Duodenal mucosa (tissue), 2 donors: ENCODE results near the gene CABLES2.
A peak's percentile ranks its signal among the peaks of the same experiment; 100 is the strongest.

Source experiments
- H3K27ac ChIP-seq: one replicate; pipeline ENCODE4 v1.7.0; 2013; ENCODE audit warnings: low read depth, low read length
- H3K27me3 ChIP-seq, 2 donors: one replicate each; pipeline ENCODE4 v1.7.0; 2013; ENCODE audit warnings: low read length in 2 of 2, control low read depth in 1 of 2; ENCODE audit not compliant: insufficient read depth in 2 of 2, control insufficient read depth in 1 of 2
- H3K36me3 ChIP-seq, 2 donors: one replicate each; pipeline ENCODE4 v1.7.0; 2013; ENCODE audit warnings: low read length in 2 of 2, control low read depth in 1 of 2; ENCODE audit not compliant: insufficient read depth in 2 of 2, control insufficient read depth in 1 of 2
- H3K4me1 ChIP-seq, 2 donors: one replicate each; pipeline ENCODE4 v1.7.0; 2013; ENCODE audit warnings: low read length in 2 of 2, control low read depth in 1 of 2; ENCODE audit not compliant: insufficient read depth in 2 of 2, control insufficient read depth in 1 of 2
- H3K4me3 ChIP-seq, 2 donors: one replicate each; pipeline ENCODE4 v1.7.0; 2013; ENCODE audit warnings: low read length in 2 of 2, low read depth in 1 of 2
- H3K9ac ChIP-seq, 2 donors: one replicate each; pipeline ENCODE4 v1.7.0; 2013; ENCODE audit warnings: low read length in 2 of 2, low read depth in 1 of 2
- H3K9me3 ChIP-seq, 2 donors: one replicate each; pipeline ENCODE4 v1.7.0; 2013; ENCODE audit warnings: low read length in 2 of 2, control low read depth in 1 of 2; ENCODE audit not compliant: control insufficient read depth in 1 of 2

The CABLES2 gene

GRCh38 chr20:62388839-62389600, 18.1 kb downstream of the CABLES2 start:
- Histone ChIP-seq H3K27me3 (no peaks in the 10 kb centered on the region), H3K4me3 (no peak overlapping the region), H3K9me3 (no peaks in the 10 kb centered on the region), H3K36me3 (peaks cover 19 to 49% of the 10 kb centered on the region in 2 donors), H3K4me1 (peaks cover 13 to 27% of the 10 kb centered on the region in 2 donors), H3K9ac (peak overlapping the region; percentile 4 to 96), H3K27ac (no peak overlapping the region)

DNA sequence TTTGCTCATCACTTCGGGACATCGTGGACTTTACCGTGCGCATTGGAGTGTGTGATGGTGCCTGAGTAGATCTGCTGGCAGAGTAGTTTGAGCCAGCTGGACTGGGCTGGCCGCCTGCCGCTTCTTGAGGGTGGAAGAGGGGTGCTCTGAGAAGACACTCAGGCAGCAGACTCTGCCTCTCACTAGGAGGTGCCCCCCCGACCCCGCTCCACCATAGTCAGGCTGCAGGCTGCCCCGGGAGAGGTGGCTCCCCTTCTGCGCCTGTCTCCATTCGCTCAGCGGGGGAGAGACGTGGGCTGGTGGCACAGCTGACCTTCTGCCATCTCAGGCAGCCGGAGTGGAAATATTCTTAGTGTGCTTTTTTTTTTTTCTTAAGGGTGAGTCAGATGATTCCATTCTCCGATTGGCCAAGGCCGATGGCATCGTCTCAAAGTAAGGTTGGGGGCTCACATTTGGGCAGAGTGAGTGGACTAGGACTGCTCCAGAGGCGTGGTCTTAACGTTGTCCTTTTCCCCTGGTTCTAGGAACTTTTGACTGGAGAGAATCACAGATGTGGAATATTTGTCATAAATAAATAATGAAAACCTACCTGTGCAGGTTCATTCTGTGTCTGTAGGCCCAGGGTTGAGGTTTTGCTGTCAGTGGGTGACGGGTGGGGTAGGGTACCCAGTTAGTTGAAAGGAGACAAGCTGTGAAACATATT, 19.0 kb downstream of the CABLES2 start:
- Histone ChIP-seq H3K36me3 (peaks cover 19 to 48% of the 10 kb centered on the region in 2 donors), H3K27me3 (no peaks in the 10 kb centered on the region), H3K27ac (no peak overlapping the region), H3K4me3 (peak overlapping the region; percentile 99 to 100), H3K9me3 (no peaks in the 10 kb centered on the region), H3K4me1 (peaks cover 13 to 27% of the 10 kb centered on the region in 2 donors), H3K9ac (peak overlapping the region; percentile 95 to 96)

DNA sequence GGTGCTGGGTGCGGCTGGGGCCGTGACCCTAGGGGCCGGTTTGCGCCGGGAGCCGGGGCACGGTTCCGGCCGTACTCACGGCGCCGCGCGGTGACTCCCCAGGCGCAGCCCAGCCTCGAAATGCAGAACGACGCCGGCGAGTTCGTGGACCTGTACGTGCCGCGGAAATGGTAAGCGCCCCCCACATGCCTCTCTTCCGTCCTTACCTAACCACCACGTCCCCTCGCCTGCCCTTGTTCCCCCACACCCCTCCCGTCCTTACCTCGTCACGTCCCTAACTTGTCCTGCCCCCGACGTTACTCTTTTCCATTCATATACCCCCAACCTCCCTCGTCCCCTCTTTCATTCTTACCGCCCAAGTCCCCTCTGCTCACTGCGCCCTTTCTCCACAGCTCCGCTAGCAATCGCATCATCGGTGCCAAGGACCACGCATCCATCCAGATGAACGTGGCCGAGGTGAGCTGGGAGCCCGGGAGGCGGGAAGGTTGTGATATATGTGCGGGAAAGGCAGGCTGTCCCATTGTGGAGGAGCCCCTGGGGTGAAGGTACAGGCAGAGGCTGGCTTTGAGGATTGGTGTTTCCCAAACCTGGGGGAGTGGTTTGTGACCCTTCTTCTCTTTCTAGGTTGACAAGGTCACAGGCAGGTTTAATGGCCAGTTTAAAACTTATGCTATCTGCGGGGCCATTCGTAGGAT, 19.7 kb downstream of the CABLES2 start:
- H3K4me1 ChIP-seq: peaks cover 16 to 27% of the 10 kb centered on the region in 2 donors
- H3K27me3 ChIP-seq: no peaks in the 10 kb centered on the region
- H3K9ac ChIP-seq: peak overlapping the region; percentile 95 to 96
- no peak overlapping the region for H3K27ac ChIP-seq
- peaks cover 15 to 41% of the 10 kb centered on the region in 2 donors for H3K36me3 ChIP-seq
- H3K9me3 ChIP-seq: no peaks in the 10 kb centered on the region
- peak overlapping the region; percentile 99 to 100 for H3K4me3 ChIP-seq

- H3K4me1 ChIP-seq: peaks cover 17 to 27% of the 10 kb centered on the region in 2 donors
- peak within 1 kb of the TSS; percentile 96 to 98 for H3K9ac ChIP-seq
- H3K27ac ChIP-seq: peak within 1 kb of the TSS; percentile 90
- H3K4me3 ChIP-seq: peak within 1 kb of the TSS; percentile 99 to 100
- H3K27me3 ChIP-seq: no peaks in the 10 kb centered on the region
- no peaks in the 10 kb centered on the region for H3K9me3 ChIP-seq
- peaks cover 19 to 43% of the 10 kb centered on the region in 2 donors for H3K36me3 ChIP-seq
These were observed 20.5 kb downstream of the CABLES2 start, which contains the start of gene RPS21 for GRCh38 chr20:62386383-62387218. Gene RPS21 (plus strand): TSS chr20:62387103. CDS start chr20:62387339, 236 bp downstream.

- Histone ChIP-seq H3K4me3 (no peak overlapping the region), H3K36me3 (peaks cover 5 to 8% of the 10 kb centered on the region in 2 donors), H3K9me3 (no peaks in the 10 kb centered on the region), H3K27me3 (no peaks in the 10 kb centered on the region), H3K27ac (no peak overlapping the region), H3K9ac (no peak overlapping the region), H3K4me1 (peaks cover 5 to 12% of the 10 kb centered on the region in 2 donors)
These were observed 24.5 kb downstream of the CABLES2 start for GRCh38 chr20:62382306-62383198.

- no peak overlapping the region for H3K4me3 ChIP-seq
- no peak overlapping the region for H3K27ac ChIP-seq
- H3K9ac ChIP-seq: no peak overlapping the region
- H3K9me3 ChIP-seq: no peaks in the 10 kb centered on the region
- peaks cover 5 to 8% of the 10 kb centered on the region in 2 donors for H3K36me3 ChIP-seq
- peaks cover 4 to 12% of the 10 kb centered on the region in 2 donors for H3K4me1 ChIP-seq
- H3K27me3 ChIP-seq: no peaks in the 10 kb centered on the region
These were observed 25.2 kb downstream of the CABLES2 start for GRCh38 chr20:62381842-62382241.

- Histone ChIP-seq H3K9me3 (no peaks in the 10 kb centered on the region), H3K4me1 (peaks cover 4 to 14% of the 10 kb centered on the region in 2 donors), H3K9ac (no peak overlapping the region), H3K27me3 (no peaks in the 10 kb centered on the region), H3K27ac (no peak overlapping the region), H3K4me3 (no peak overlapping the region), H3K36me3 (peaks cover 5 to 8% of the 10 kb centered on the region in 2 donors)
These were observed 25.8 kb downstream of the CABLES2 start for GRCh38 chr20:62381202-62381797.

DNA sequence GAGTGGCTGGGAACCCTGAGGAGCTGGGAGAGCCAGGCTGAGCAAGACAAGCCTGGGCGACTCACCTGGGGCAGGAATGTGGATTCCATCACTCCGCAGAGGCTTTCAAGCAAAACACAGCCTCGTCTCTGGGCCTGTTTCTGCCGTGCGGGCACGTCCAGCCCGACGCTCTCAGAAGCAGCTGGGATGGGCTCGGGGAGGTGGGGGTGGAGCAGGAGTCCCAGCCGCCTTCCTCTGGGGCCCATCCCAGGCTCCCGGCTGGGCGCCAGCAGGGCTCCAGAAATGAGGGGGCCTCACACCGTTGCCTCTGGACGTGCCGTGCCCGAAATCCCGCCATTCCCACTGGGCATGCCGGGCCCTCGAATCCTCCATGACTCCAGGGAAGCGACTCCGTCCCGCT, 28.9 kb downstream of the CABLES2 start:
- H3K27ac ChIP-seq: no peak overlapping the region
- peaks cover 0 to 3% of the 10 kb centered on the region in 2 donors for H3K27me3 ChIP-seq
- H3K4me3 ChIP-seq: no peak overlapping the region
- no peak overlapping the region for H3K9ac ChIP-seq
- peaks cover 4 to 5% of the 10 kb centered on the region in 2 donors for H3K36me3 ChIP-seq
- H3K4me1 ChIP-seq: peaks cover 4 to 13% of the 10 kb centered on the region in 2 donors
- no peaks in the 10 kb centered on the region for H3K9me3 ChIP-seq
